Progenitor cell of endocrine pancreas (in vitro differentiated cells): ENCODE data around the gene ATP6V1F. TPM values are rescaled to one million over a fixed set of nuclear protein-coding genes. Genes with fewer than 3 reads are reported as not detected.

ENCODE experiments used
- DNase-seq: peaks from one replicate; pipeline ENCODE4 v3.0.0; 2021; ENCODE audit warnings: low spot score; ENCODE audit not compliant: unreplicated experiment
- H3K27ac Mint-ChIP-seq: 2 replicates; pipeline ENCODE4 v1.8.0; 2021; ENCODE audit warnings: mild to moderate bottlenecking, moderate library complexity, mixed read lengths
- H3K27me3 Mint-ChIP-seq: 2 replicates; pipeline ENCODE4 v1.8.0; 2021; ENCODE audit warnings: mixed read lengths
- H3K36me3 Mint-ChIP-seq: 2 replicates; pipeline ENCODE4 v1.8.0; 2022; ENCODE audit warnings: mixed read lengths; ENCODE audit not compliant: insufficient read depth
- H3K4me1 Mint-ChIP-seq: 2 replicates; pipeline ENCODE4 v1.8.0; 2021; ENCODE audit warnings: low read depth, mixed read lengths
- H3K4me3 Mint-ChIP-seq: 2 replicates; pipeline ENCODE4 v1.8.0; 2021; ENCODE audit warnings: low read depth, mild to moderate bottlenecking, moderate library complexity, mixed read lengths
- H3K9me3 Mint-ChIP-seq: 2 replicates; pipeline ENCODE4 v1.8.0; 2021; ENCODE audit warnings: low read depth, mixed read lengths
- CTCF ChIP-seq: fragments of 200-600 bp; sonication (generic); IDR thresholded peaks from one replicate; pipeline ENCODE4 v1.5.0; 2021; ENCODE audit warnings: antibody characterized with exemption, mild to moderate bottlenecking; ENCODE audit not compliant: unreplicated experiment
- total RNA-seq: library from RNA; stranded (reverse); gene quantifications from 2 replicates; pipeline ENCODE4 v1.2.1, GENCODE V29; 2021

The ATP6V1F gene
- total RNA-seq, 1 donor from 2014 or later, result 119 TPM

GRCh38 chr7:128858380-128859231, 4.0 kb upstream of the ATP6V1F start:
- Mint-ChIP-seq H3K9me3 (no peaks in the 10 kb centered on the region), H3K27me3 (no peaks in the 10 kb centered on the region), H3K4me1 (peaks cover 2% of the 10 kb centered on the region), H3K4me3 (no peak overlapping the region), H3K36me3 (no peaks in the 10 kb centered on the region), H3K27ac (peak overlapping the region; percentile 47)
- no peak for DNase-seq
- TF ChIP-seq CTCF, result no peak

- peaks cover 1% of the 10 kb centered on the region for H3K36me3 Mint-ChIP-seq
- TF ChIP-seq CTCF, result no peak
- no peak overlapping the region for H3K27ac Mint-ChIP-seq
- H3K9me3 Mint-ChIP-seq, result no peaks in the 10 kb centered on the region
- no peaks in the 10 kb centered on the region for H3K27me3 Mint-ChIP-seq
- H3K4me3 Mint-ChIP-seq, result no peak overlapping the region
- peaks cover 7% of the 10 kb centered on the region for H3K4me1 Mint-ChIP-seq
- DNase-seq, result no peak
Measured at GRCh38 chr7:128859232-128860157, 3.2 kb upstream of the ATP6V1F start.

- Mint-ChIP-seq H3K4me3 (no peak overlapping the region), H3K36me3 (peaks cover 5% of the 10 kb centered on the region), H3K9me3 (no peaks in the 10 kb centered on the region), H3K27me3 (no peaks in the 10 kb centered on the region), H3K4me1 (peaks cover 7% of the 10 kb centered on the region), H3K27ac (no peak overlapping the region)
- no peak for TF ChIP-seq CTCF
- DNase-seq, result no peak
Measured at GRCh38 chr7:128860158-128861073, 2.2 kb upstream of the ATP6V1F start.

GRCh38 chr7:128861957-128862570, 592 bp upstream of the ATP6V1F start:
- no peak for TF ChIP-seq CTCF
- peaks cover 9% of the 10 kb centered on the region for H3K4me1 Mint-ChIP-seq

More at GRCh38 chr7:128861957-128862570, 592 bp upstream of the ATP6V1F start:
- peaks cover 5% of the 10 kb centered on the region for H3K27me3 Mint-ChIP-seq
- H3K4me3 Mint-ChIP-seq, result peak overlapping the region; percentile 99
- H3K36me3 Mint-ChIP-seq, result peaks cover 15% of the 10 kb centered on the region
- H3K9me3 Mint-ChIP-seq, result no peaks in the 10 kb centered on the region
- DNase-seq, result no peak
- H3K27ac Mint-ChIP-seq, result peak overlapping the region; percentile 97
